Activated T-helper 1 cell treated with anti-CD3 and anti-CD28 coated beads, Interleukin-2, amount 50 U/mL, for 16 hours (primary cell): Measurements from ENCODE around the gene POU3F1.
A peak's percentile ranks its signal among the peaks of the same experiment; 100 is the strongest.
"Not testable (repeated sequence)": the region's sequence is repeated elsewhere in the genome, so short reads cannot be mapped to it uniquely, and the experiment has no call there.

Experiments
- DNase-seq, 2 donors: peaks; one replicate each; pipeline ENCODE4 v3.0.0-alpha.2; 2020; ENCODE audit warnings: low read depth in 1 of 2, low spot score in 1 of 2

Gene POU3F1

DNA sequence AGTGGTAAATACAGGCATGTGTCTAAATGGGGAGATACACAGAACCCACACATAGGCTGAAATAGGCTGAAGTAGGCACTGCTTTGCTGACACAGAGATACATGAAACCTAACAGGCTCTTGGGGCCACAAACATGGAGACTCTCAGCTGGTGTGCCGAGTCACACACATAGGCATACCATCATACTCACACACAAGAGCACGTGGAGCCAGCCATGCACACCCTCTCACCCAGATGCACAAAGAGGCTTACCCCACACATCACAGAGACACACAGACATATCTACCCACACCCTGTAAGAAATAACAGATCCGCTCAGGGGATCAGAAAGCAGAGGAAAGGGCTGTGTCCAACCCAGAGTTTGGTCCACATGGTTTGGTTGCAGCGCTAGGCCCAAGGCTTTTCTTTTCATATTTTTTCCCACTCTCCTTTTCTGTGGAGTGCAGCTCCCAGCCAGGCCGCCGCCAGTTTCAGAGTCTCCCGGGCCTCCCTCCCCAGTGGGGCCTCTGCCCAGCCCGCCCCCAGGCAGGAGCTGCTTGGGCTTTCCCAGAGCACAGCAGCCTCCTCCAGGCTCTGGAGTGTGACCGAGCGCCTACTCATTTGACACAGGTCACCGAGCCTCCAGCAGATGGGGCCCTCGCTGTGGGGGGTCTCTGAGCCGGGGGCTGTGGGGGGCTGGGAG is 3.9 kb upstream of the POU3F1 start:
- no peak for DNase-seq

DNA sequence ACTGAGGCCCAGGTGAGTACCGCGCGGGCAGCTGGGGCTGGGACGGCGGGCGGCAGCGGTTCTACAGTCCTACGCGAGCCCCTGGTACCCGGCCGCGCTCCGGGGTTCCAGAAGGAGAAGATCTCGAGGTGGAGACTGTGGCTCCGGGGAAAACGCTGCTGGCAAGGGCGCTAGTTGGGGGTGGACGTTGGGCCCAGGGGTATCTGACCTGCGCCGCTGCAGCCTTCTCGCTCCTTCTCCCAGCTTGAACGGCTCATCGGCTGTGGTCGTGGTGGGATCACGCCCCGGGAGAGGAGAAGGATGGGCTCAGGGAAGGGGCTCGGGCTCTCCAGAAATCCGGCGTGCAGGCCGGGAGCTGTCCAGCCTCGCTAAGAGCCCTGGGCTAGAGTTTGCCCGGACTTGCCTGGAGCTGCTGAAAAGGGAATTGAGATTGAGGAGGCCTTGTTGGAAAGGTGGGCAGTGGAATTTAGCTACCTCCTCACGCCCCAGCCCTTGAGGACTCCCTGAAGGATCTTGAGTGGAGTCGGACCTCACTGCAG is 1.1 kb upstream of the POU3F1 start:
- no peak for DNase-seq

DNA sequence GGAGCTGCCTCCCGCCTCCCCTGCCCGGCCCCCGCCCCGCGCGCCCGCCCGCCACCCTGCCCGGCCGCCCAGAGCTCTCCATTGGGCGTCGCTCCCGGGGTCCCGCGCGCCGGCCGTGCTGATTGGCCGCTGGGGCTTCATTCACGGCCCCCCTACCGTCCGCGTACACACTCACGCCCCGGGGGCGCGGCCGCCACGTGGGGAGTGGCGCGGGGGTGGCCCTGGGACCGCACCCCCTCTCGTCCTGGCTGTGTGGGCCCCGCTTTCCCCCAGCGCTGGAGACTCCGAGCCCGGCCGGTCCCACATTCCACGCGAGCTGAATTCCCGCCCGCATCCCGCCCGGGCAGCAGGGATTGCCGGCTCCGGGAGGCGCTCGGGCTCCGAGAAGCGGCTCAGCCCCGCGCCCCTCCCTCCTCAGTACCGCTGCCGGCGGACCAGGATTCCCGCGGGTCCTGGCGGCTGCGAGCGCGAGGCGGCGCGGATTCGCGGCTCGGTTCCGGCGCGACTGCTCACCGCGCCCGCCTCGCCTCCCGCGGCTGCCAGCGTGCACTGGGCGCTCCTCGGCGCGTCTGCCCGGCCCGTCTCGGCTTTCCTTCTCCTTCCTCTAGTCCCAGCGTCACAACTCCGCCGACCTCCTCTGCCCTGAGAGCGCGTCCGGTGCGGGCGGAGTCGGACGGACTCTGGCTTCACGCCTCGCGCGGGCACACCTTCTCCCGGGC is 450 bp upstream of the POU3F1 start:
- peak; percentile 42 to 71 for DNase-seq

- DNase-seq = no peak
Observed at GRCh38 chr1:38045401-38046332, 926 bp downstream of the POU3F1 start.

DNA sequence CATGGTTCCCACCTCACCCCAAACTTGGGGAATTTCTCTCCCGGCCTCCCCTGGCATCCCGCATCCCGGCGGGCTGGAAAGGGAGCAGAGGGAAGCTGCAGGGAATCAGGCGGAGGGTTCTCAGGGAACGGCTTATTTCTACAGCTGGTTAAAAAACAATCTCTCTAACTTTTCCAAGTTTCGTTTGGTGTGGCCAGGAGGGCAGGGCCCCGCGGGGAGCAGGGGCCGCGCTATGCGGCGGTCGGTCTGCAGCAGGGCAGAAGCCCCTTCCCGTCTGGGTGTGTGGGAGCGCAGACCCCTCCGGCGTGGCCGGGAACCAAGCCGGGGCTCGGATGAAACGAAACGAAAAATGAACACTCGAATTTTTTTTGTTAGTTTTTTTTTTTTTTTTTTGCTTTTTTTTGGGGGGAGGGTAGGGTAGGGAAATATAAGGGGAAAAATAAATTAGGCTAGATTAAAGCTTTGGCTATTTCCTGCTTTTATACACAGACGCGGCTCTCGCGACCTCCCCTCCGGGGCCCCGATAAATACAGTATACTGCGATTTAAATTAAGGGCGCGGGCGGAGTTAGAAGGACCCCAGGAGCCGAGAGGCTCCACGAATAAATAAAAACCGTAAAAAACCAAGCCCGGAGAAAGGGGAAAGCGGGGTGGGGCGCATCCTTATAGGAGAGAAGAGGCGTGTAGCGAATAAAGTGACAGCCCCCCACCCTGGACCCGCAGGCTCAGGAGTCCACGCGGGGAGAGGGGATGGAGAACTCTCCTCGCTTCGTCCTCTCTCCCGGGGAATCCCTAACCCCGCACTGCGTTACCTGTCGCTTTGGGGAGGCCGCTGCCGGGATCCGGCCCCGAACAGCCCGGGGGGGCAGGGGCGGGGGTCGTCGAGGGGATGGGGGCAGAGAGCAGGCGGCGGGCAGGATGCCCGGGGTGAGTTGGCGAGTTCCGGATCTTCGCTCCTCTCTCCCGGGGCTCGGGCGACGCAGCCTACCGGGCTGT is 2.1 kb downstream of the POU3F1 start:
- no peak for DNase-seq

DNA sequence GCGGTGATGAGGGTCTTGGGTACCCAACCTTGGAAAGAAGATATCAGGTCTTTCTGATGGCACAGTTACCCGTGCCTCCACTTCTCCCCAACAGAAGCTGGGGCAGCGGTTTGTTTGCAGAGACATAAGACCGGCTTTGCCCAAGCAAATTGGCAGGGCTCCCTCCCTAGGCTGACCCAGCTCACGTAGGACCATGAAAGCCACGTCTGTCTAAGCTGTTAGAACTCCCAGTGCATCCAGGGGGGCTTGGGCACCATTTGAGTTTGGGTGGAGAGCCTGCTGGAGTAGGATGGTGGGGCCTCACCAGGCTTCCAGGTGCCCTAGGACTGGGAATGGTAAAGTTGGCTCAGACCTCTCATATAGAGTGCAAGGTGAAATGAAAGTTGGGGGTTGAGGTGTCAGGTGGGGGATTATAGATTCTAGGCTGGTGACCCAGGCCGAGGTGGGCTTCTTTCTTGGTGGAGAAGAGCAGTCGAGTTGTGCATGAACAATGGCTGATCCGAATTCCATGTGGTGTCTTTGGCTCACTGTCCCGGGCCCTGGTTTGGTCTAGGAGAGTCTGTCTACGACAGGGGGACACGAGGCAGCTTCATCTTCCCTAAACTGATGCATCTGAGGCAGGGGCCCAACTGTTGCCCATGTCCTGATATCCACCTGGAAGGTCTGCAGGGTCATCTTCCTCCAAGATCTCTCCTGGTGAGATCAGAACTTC is 3.4 kb downstream of the POU3F1 start:
- no peak for DNase-seq

DNA sequence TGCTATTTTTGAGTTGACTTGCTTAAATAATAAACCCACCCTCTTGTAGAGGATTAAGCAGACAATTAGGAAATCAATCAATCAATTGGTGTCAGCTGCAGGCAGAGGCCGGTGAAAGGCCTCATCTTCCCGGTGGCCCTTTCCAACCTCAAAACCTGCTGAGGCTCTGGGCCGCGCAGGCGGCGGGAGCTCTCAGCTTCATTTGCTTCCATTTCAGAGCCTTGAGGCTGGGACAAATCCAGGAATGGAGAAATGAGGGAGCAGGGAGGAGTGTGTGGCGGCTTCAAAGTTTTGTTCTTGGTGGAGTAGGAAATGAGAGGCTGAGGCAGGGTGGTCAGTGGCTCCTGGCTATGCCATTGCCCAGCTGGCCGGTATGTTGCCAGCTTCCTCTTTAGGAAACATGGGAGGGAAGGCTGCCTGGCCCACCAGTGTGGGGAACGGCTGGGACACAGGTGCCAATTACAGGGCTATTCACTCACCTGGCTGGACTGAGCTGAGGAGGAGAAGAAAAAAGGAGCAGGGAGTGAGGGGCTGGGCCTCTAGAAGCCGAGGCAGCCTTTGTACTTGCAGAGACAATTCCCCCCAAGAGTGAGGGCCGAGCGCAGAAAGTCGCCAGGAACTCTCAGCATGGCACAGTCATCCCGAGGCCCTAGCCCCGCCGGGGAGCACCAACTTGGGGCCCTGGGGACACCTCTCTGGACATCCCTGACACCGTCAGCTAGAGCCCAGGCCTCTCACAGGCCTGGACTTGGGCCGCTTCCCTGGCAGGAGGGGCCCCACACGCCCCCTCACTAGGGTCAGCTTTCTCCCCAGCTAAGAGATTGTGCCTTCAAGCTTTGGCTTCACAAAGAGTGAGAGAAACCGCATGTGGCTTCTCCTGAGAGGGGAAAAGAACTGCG is 4.4 kb downstream of the POU3F1 start:
- no peak for DNase-seq

- no peak for DNase-seq
Observed at GRCh38 chr1:38039331-38040088, 7.1 kb downstream of the POU3F1 start.

GRCh38 chr1:38038861-38039260 is 7.7 kb downstream of the POU3F1 start:
- DNase-seq = no peak

DNA sequence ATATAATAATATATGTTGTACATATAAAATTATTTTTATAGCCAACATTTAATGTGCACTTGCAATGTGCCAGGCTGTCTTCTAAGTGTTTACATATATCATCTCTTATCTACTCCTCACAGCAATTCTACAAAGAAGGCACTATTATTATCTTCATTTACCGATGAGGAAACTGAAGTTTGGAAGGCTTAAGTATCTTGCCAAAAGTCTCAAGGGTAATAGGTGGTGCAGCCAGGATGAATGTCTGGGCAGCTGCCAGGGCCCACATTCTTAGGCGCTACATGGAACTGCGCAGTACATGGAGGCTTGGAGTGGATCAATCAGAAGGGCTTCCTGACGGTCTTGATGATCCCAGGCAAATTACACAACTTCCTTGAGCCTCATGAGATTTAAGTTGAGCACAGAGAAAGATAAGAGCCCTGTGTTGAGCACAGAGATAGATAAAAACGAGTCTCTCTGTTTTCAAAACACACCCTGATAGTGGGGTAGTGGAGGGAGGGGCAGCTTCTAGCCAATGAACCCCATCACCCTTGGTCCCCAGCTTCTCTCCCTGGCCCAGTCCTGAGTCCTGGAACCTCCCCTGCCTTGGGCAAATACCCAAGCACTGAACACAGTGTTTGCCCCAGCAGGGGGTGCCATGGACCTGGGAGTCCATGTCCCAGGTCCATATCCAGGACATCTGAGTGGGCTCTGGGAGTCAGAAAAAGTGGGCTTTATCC is 9.2 kb downstream of the POU3F1 start:
- no peak for DNase-seq

- no peak for DNase-seq
Observed at GRCh38 chr1:38034871-38035270, 11.7 kb downstream of the POU3F1 start.

DNA sequence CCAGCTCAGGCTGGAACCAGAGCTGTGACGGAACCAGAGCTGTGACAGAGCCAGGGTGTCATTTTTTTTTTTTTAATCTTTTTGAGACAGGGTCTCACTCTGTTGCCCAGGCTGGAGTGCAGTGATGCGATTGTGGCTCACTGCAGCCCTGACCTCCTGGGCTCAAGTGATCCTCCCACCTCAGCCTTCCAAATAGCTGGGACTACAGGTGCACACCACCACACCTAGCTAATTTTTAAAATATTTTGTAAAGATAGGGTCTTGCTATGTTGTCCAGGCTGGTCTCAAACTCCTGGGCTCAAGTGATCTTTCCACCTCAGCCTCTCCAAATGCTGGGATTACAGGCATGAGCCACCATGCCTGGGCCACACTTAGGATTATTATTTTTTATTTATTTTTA is 13.6 kb downstream of the POU3F1 start:
- DNase-seq = not testable (repeated sequence)

DNA sequence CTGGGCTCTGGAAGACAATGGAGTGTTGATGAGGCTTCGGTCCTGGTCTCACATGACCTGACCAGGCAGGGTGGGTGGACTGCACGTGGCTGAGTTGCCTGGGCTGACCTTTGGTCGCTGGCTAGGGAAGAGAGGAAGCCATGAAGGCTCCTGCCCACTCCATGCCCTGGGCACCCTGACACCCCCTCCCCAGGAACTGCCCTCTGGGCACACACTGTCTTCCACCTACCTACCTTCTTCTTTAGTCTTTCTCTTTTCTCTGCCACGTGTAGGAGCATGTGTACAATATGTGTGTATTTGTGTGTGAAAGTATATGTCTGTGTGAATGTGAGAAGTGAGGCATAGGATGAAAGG is 15.1 kb downstream of the POU3F1 start:
- no peak for DNase-seq

DNA sequence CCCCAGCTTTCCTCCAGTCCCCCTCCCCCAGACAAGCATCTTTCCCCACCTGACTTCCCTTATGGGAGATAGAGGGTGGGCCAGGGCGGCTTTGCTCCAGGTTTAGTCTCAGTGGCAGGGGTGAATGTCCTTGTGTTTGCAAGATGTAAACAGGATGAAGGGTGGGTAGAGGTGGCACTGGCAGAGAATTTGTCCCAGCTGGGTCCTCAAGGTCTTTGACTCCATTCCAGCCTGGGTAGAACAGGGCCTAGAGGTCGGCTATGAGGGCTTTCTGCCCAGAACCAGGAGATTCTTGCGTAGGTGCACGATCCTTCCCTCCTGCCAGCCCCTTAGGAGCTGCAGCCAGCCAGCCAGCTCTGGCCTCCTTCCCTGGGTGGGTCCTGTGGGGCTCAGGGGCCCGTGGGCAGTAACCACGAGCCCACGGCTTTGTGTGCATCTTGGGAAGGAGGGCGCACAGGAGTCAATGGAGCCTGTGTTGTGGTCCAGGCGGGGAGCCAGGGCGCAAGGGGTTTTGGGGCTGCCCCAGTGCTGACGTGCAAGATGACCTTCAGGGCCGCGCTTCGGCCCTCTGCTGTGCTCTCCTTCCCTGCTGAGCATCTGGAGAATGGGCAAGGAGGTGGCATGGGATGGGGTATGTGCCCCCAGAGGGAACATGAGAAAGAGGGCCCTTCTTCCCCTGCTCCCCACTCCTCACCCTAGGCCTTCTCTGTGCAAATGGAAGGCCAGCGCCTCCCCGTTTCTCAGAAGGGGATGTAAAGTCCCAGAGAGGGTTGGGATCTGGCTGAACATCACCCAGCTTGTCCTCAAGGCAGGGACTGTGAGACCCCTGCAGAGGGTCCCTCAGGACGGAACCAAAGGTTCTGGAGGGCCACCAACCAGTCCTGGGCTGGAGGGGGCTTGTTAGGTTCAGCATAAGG is 15.7 kb downstream of the POU3F1 start:
- no peak for DNase-seq

DNA sequence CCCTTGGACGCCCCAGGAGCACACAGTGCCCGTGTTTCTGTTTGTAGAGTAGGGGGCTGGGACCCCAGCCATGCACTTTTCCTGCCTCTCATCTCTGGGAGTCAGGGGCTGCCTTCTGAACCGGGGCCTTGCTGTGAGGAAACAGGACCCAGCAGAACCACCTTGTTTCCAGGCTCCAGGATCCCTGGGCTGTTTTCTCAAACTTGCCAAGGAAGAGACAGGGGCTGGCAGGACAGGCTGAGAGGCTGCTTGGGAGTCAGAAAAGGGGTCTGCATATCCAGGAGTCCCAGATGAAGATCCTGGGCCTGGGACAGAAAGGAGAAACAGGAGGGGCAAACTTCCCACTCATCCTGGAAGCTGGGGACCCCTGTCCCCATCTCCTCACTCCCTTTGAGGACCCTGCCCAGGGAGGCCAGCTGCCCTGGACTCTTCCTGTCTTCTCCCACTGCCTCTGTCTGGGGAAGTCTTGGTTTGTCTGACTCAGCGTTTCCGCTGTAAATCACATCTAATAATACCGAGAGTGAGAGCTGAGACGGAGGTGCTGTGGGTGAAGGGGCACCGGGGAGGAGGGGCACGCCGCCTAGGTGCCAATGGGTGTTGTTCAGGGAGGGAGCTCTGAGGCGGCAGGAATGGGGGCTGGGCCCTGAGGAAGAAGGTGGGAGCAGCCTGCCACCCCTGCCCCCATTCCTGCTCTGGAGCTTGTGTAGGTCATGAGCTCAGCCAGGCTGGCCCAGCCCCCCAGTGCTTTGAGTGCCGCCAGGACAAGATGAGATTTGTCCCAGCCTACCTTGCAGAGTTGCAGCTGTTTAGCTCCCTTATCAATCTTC is 16.7 kb downstream of the POU3F1 start:
- peak in 1 of 2 donors; percentile 56 for DNase-seq
